ENCODE results near the gene TIE1.

TIE1 gene

DNA sequence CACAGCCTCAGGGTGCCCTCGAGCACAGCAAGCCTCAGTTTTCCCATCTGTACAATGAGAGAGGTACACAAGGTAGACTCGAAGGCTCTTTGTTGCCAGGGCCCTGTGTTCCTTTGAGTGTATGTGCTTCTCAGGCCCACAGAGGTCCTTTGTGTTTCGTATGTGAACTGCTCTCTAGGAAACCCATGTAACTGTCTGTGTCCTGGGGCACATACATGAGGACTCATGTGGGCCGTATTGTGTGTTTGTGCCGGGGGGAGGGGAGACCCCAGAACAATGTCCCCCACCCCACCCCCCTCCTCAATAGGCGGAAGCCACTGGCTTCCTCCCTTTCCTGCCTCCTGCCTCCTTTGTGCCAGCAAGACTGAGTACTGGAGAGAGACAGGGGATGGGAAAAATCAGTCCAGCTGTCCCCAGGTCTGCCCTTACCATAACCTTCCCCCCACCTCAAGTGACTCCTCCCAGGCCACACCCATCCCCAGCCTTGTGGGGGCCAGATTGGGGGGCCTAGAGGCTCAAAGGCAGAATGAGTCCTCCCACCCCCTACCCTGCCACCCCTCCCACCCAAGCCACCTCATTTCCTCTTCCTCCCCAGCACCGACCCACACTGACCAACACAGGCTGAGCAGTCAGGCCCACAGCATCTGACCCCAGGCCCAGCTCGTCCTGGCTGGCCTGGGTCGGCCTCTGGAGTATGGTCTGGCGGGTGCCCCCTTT is at the start of gene TIE1:
TSS of gene TIE1 (plus strand) at position 605 of the 717 bp plus-strand sequence. CDS start at position 695, 90 bp downstream.
- DNase-seq (ENCODE audit: low read depth in 1 of 2, low spot score in 1 of 2) = no peak

DNA sequence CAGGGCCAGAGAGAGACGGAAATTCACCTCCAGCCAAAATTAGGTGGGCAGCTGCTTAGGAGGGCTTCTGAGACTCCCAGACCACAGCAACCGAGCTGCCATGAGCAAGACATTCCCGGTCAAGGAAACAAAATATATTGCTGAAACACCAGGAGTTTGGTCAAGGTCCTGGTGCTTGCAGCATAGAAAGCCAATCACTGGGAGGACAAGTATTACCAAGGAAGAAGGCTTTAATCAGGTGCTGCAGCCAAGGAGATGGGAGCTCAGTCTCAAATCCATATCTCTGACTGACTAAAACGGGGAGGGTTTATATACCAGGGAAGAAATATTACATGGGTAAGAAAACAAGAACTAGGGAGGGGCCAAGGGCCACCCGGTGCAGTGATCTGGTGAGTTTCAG is 49.8 kb upstream of the TIE1 start:
- no peak for DNase-seq (ENCODE audit: low read depth in 1 of 2, low spot score in 1 of 2)

DNA sequence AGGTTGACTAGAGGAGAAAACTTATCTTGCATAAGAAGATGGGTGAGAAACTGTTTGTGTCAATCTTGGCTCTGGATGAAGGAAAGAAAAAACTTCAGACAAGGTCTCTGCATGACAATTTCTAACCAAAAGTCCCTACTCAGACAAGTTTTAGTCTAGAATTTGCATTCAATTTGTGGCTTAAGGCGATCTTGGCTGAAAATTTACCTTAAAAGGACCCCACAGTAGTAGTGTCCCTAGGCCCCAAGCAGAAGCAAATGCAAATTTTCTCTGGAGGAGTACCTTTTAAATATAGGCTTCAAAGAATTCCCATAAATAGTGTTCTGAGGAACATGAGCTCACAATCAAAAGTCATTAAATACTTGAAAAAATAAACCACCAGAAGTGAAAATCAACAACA is 48.6 kb upstream of the TIE1 start:
- DNase-seq (ENCODE audit: low read depth in 1 of 2, low spot score in 1 of 2) = no peak

DNA sequence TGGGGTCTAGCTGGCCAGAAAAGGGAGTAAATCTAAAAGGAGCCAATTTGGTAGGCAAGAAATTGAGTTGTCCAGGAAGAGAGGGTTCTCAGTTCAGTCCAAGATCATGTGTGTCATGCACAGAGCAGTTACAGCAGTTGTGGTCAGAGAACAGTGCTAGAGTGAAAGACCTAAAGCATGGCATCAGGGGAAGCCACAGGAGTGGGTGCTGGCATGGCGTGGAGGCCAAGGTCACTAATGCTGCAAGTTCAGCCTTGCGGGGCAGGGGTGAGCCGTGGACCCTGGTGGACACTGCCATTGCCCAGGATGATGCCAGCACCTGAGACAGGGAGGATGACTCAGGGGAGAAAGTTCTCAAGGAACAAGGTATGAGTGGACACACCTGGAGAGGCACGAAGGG is 47.6 kb upstream of the TIE1 start:
- DNase-seq (ENCODE audit: low read depth in 1 of 2, low spot score in 1 of 2) = no peak

DNA sequence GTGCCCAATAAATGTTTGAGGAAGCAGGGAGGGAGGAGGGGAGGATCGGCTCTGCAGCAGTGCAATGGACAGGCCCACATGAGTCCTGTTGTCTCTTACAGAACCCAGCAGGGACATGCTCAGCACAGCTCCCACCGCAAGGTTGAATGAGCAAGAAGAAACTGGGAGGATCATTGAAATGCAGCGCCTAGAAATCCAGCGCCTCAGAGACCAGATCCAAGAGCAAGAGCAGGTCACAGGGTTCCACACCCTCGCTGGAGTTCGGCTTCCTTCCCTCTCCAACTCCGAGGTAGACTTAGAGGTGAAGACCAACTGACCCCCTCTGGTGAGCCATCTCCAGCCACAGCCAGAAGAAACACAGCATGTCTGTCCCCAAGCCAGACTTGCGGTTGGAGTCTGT is 46.9 kb upstream of the TIE1 start:
- DNase-seq (ENCODE audit: low read depth in 1 of 2, low spot score in 1 of 2) = no peak

DNA sequence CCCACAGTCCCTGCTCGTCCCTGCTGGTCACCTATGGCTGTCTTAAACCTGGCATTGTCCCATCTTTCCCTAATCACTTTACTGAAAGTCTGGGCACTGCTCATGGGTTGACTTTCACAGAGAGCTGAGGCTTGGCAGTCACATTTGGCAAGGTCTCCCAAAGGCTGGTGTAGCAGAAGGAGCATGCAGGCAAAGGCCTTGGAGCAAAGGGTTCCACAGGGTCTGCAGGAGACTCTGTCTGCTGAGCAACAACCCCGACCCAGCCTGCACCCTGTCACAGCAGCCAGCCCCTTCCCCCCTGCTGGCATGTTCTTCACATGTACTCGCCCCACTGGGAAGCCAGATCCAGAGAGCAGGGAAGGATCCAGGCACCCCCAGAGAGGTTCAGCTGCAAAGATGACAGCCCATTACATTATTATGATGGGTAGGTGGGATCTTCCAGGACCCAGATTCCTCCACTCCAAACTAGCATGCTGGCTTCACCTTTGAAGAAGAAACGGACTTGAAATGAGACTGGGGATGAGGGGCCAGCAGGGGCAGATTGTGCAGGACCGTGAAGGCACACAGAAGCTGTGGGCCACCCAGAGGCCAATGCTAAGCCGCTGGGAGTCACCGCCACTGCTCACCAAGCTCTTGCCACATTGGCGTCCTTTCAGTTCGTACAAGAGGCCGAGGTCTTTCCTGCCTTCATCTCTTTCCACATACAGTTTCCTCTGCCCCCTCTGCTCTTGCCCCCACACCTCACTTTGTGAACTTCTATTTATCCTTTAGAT is 45.2 kb upstream of the TIE1 start:
- no peak for DNase-seq (ENCODE audit: low read depth in 1 of 2, low spot score in 1 of 2)

DNA sequence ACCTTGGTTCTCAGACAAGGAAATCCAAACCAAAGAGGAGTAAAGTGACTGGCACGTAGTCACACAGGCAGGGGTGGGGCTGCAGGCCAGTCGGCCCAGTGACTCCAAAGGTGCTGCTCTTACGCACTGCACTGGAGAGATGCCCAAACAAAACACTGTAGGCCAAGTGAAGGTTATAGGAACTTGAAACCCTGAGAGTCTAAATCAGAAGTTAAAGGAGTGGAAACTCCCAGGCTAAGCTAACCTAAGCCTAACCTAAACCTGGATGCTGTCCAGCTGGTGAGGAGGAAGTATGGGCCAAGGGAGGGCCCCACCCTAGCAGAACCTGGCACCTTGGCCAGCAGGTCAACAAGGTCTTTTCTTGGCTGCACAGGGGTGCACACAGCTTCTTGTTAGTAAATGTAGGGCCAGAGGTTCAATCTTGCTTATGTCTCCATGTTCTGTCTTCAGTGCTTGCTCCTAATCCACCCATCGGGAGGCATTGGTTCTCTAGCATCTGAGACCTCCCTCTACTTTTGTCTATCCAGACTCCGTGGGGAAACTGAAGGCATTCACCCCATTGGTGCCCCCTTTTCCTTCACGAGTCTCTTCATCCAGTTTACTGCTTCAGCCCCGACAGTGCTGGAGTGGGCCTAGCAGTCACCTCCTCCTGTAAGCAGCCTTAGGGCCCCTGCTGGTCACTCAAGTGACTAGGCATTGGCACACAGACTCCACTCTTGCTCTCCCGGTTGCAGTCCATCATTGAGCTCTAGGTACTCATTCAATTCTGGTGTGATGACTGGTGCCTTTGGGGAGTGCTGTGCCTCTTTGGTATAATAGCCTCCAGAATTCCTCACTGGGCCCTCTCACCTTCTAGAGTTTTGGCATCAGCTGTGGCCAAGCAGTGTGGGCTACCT is 43.9 kb upstream of the TIE1 start:
- no peak for DNase-seq (ENCODE audit: low read depth in 1 of 2, low spot score in 1 of 2)

DNA sequence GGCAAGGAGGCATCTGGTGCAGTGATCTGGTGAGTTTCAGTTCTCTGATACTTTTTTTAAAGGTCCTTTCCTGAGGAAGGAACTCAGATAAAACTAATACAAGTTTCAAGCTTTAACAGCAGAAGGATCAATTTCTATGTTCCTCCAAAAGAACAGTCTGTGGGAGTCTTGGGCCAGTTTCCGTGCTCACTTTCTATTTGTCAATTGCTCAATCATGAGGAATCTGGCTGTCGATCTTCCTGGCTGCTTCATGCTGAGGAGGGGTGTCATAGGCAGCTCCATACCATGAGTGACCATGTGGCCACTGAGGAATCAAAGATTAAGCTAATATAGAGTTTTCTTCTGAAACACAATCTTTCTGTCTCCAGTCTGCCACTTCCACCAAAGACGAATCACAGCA is 42.4 kb upstream of the TIE1 start:
- DNase-seq (ENCODE audit: low read depth in 1 of 2, low spot score in 1 of 2) = no peak

DNA sequence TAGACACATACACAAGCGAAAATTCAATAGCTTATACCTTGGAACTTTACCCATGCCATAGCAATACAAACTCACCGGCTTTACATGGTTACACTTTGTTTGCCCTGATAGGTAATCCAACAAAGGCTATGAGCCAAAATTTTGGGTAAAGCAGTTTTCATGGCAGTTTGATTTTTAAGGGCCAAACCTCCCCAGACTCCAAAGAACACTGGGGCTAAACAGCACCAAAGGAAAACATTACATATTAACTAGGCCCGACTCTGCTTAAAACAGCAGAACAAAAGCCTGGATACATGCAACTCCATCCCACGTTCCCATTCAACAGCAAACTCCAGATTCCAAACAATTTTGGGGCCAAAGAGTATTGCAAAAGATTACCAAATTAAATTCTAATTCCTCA is 35.4 kb upstream of the TIE1 start:
- DNase-seq (ENCODE audit: low read depth in 1 of 2, low spot score in 1 of 2) = no peak

DNA sequence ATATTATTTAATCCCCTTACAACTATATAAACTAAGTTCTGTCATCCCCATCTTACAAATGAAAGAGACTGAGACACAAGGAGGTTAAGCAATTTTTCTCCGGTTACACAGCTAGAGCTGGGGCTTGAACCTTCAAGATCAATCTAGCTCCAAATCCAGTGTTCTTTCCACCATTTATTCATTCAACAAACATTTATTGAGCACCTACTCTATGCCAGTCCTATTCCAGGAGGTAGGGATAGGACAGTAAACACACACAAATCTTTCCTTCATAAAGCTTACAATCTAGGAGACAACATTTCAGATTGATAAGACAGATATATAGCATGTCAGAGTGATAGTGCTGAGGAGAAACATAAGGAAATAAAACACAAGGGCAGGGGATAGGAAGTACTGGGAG is 33.9 kb upstream of the TIE1 start:
- DNase-seq (ENCODE audit: low read depth in 1 of 2, low spot score in 1 of 2) = no peak

DNA sequence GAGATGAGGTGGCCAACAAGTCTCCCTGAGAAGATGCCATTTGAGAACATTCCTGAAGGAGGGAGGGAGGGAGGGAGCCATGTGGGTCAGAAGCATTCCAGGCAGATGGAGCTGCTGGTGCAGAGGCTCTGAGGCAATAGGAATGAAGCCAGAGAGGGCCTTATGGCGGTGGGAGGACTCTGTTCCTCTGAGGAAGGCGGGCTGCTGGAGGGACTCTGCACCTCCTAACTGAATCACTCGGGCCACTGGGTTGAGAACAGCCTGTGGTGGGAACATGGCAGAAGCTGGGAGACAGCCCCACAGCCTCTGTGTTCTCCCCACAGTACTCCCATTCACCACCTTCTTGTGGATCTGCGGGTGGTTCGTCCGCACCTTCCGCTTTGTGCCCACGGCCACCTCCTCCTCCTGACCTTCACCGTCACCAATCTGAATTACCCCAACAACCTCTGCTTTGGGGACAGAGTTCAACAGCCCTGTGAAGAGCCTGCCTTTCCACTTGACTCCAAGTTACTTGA is 33.4 kb upstream of the TIE1 start:
- DNase-seq (ENCODE audit: low read depth in 1 of 2, low spot score in 1 of 2) = no peak

DNA sequence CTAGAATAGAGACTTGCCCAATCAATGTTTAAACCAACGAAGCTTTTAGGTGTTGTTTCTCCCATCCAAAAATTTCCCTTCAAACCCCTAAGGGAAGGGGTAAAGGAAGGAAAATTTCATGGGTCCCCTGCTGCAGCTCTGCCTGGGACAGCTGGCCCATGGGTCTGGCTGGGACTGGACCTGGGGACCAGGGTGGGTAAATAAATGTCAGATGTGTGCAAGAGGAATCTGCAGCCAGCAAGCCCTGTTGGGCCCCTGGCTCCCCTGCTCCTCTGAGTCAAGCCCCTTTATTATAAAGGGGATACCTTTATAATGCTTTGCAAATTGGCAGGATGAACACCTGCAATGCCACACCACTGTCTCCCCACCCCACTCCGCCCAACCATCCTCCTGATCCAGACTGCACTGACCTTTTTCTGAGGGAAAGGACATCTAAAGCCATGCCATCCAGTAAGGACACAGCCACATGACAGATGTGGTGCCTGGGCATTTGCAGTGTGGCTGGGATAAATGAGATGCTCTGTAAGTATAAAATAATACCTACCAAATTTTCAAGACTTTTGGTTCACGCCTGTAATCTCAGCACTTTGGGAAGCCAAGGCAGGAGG is 32.9 kb upstream of the TIE1 start:
- no peak for DNase-seq (ENCODE audit: low read depth in 1 of 2, low spot score in 1 of 2)

DNA sequence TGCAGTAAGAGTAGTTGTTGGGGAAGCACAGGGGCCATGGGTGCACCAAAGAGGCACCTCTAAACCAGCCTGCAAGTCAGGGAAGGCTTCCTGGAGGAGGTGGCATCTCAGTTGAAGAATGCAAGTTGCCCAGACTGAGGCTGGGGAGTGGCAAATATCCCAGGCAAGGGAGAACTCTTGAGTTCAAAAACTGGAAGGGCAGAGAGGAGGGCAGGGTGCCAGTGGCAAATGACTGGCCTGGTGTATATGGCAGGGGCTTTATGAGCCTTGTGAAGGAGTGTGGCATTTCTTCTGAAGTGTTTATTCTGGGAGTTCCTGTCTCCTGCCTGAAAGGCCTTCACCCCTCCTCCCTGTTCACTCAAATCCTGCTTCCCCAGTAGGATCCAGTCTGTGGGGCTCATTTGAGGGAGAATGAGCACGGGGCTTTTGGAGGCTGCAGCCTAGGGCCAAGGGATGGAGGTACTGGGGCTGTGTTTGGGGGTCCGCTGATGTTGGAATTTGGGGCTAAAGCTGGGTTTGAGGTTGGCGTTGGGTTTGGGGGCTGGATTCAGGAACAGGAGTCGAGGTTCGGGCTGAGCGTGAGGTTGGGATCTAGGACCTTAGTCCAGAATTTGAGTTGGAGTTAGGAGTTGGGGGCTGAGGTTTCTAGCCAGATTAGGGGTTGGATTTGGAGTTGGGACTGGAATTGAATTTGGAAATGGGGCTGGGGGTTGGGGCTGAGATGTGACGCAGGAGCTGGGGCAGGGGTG is 31.0 kb upstream of the TIE1 start, which contains the start of gene TMEM125:
TSS of gene TMEM125 (plus strand) at position 357 of the 749 bp plus-strand sequence. CDS start 2,740 bp downstream, outside the sequence.
- no peak for DNase-seq (ENCODE audit: low read depth in 1 of 2, low spot score in 1 of 2)

DNA sequence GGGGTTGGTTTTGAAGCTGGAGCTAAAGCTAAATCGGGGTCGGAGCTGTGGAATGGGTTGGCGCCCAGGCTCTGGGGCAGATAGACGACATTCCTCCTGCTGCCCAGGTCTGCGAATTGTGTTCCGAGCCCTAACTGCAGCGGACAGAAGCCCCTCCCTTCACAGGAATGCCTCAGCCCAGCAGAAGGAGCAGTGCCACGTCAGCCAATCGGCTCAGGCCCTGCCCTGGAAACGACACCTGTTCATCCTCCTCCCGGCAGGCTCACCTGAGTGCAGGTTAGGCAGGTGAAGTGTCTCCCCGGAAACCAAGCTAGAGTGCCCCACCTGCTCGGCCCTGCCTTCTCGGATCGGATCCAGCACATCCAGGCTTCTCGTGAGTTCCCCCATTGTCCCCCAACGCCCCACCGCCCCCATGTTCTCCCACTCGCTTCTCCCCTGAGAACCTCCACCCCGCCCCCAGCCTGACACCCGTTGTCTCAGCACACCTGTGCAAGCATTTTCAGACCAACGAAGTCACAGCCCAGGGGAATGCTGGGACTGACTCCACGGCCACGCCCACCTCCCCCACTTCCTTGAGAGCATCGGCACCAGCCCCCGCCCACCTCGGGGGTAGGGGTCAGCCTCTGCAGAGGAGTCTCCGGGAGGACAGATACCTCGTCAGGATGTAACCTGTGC is 30.2 kb upstream of the TIE1 start:
- DNase-seq (ENCODE audit: low read depth in 1 of 2, low spot score in 1 of 2) = no peak

DNA sequence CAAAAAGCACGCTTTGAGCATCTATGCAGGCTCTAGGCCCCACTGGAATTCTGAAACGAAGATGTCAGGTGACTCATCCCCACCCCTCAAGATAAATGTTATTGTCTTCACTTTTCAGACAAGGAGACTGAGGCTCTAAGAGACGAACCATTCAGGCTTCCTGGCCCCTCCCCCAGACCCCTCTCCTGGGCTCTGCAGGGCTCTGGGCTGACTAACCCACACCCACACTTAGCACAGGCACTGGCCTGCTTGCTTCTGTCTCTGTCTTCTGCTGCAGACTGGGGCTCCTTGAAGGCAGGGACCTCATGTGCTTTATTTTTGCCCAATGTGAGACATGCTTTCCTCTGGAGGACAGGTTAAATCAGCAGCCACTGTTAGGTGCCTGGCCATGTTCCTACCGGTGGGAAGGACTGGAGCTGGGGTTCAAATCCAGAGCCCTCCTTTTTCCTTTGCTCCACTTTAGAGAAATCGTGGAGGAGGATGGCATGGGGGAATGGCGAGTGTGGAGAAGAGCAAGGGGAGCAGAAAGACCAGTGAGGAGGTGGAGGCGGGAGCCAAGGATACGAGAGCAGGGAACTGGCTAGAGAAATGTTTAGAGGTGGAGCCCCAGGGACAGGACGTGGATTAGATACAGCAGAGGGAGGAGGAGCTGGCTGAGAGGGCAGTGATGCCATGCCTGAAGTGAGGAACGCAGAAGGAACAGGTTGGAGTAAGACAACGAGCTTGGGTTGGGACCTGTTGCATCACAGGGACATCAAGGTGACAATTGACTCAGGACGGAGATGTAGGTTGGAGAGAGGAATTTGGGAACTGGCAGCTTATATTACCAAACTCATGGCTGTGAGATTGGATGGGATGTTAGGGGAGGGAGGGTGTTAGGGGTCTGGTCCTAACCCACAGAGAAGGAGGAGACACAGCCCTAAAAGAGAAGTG is 29.3 kb upstream of the TIE1 start:
- no peak for DNase-seq (ENCODE audit: low read depth in 1 of 2, low spot score in 1 of 2)

DNA sequence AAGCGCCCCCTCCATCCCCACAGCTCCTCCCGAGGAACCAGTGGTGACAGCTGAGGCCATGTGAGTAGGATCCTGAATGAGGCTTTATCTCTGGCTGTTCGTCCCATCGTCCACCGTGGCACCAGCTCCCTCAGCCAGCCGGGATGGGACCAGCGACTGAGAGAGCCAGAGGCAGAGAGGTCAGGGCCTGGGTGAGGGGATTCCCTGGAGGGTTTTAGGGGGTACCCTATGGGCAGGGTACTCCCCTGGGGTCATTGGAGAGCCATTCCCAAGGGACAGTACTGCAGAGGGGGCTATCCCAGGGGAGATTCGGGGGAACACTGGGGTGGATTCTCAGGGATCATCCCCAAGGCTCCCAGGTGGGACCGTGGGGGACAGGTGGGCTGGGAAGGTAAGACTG is 28.6 kb upstream of the TIE1 start:
- no peak for DNase-seq (ENCODE audit: low read depth in 1 of 2, low spot score in 1 of 2)

DNA sequence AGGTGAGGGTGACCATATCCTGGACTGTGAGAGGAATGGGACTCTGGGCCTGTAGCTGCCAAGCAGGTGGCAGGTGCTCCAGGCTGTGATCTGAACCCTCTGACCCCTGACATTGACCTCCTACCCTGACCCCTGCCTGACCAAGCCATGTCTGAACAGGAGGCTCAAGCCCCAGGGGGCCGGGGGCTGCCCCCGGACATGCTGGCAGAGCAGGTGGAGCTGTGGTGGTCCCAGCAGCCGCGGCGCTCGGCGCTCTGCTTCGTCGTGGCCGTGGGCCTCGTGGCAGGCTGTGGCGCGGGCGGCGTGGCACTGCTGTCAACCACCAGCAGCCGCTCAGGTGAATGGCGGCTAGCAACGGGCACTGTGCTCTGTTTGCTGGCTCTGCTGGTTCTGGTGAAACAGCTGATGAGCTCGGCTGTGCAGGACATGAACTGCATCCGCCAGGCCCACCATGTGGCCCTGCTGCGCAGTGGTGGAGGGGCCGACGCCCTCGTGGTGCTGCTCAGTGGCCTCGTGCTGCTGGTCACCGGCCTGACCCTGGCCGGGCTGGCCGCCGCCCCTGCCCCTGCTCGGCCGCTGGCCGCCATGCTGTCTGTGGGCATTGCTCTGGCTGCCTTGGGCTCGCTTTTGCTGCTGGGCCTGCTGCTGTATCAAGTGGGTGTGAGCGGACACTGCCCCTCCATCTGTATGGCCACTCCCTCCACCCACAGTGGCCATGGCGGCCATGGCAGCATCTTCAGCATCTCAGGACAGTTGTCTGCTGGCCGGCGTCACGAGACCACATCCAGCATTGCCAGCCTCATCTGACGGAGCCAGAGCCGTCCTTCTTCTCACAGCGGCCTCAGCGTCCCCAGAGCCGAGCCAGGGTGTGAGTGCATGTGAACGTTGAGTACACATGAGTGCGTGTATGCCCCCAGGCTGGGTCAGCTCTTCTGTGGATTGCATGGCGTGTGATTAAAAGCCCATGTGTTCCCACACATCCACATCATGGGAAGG is 27.9 kb upstream of the TIE1 start:
- no peak for DNase-seq (ENCODE audit: low read depth in 1 of 2, low spot score in 1 of 2)

All from activated CD4-positive, alpha-beta T cell treated with anti-CD3 and anti-CD28 coated beads, Interleukin-2, amount 50 U/mL, for 24 hours (primary cell).